HG03342 (cell line): ENCODE results near the gene LMNTD1.
"Not testable (repeated sequence)": the region's sequence is repeated elsewhere in the genome, so short reads cannot be mapped to it uniquely, and the experiment has no call there.

Experiments
- ATAC-seq: cut with Tn5 transposase; IDR thresholded peaks from one replicate; pipeline ENCODE4 v1.9.1; 2021; ENCODE audit warnings: mild to moderate bottlenecking, moderate library complexity; ENCODE audit not compliant: unreplicated experiment

The LMNTD1 gene

GRCh38 chr12:25493682-25494081 lies 59.4 kb downstream of the LMNTD1 start:
- ATAC-seq = no peak

- ATAC-seq = no peak
Observed at GRCh38 chr12:25491396-25492325, 61.4 kb downstream of the LMNTD1 start.

- not testable (repeated sequence) for ATAC-seq
Observed at GRCh38 chr12:25488956-25489870, 63.9 kb downstream of the LMNTD1 start.

- ATAC-seq = no peak
Observed at GRCh38 chr12:25482625-25483024, 70.5 kb downstream of the LMNTD1 start.

GRCh38 chr12:25480145-25480544 lies 72.9 kb downstream of the LMNTD1 start:
- no peak for ATAC-seq

- no peak for ATAC-seq
Observed at GRCh38 chr12:25477217-25477616, 75.9 kb downstream of the LMNTD1 start.

GRCh38 chr12:25472453-25472852 lies 80.6 kb downstream of the LMNTD1 start:
- no peak for ATAC-seq

GRCh38 chr12:25469861-25470260 lies 83.2 kb downstream of the LMNTD1 start:
- no peak for ATAC-seq

GRCh38 chr12:25469368-25469767 lies 83.7 kb downstream of the LMNTD1 start:
- no peak for ATAC-seq

GRCh38 chr12:25463521-25463920 lies 89.6 kb downstream of the LMNTD1 start:
- ATAC-seq = no peak

GRCh38 chr12:25463005-25463404 lies 90.1 kb downstream of the LMNTD1 start:
- no peak for ATAC-seq

GRCh38 chr12:25459541-25459951 lies 93.5 kb downstream of the LMNTD1 start:
- peak; percentile 95 for ATAC-seq

GRCh38 chr12:25458047-25458552 lies 95.0 kb downstream of the LMNTD1 start:
- ATAC-seq = no peak

GRCh38 chr12:25456474-25456873 lies 96.6 kb downstream of the LMNTD1 start:
- no peak for ATAC-seq

GRCh38 chr12:25455696-25456095 lies 97.4 kb downstream of the LMNTD1 start:
- ATAC-seq = no peak

GRCh38 chr12:25449007-25449406 lies 104.1 kb downstream of the LMNTD1 start:
- ATAC-seq = no peak

GRCh38 chr12:25447046-25447445 lies 106.0 kb downstream of the LMNTD1 start:
- ATAC-seq = no peak

- ATAC-seq = no peak
Observed at GRCh38 chr12:25438638-25439037, 114.4 kb downstream of the LMNTD1 start.

- peak; percentile 71 for ATAC-seq
Observed at GRCh38 chr12:25436206-25437030, 116.7 kb downstream of the LMNTD1 start.

GRCh38 chr12:25435431-25435830 lies 117.7 kb downstream of the LMNTD1 start:
- ATAC-seq = no peak
